Measurements from ENCODE around the gene RAB3D. TPM values are rescaled to one million over a fixed set of nuclear protein-coding genes. Genes with fewer than 3 reads are reported as not detected.

Gene RAB3D
- total and polyA plus RNA-seq, 2 donors: 5.1 to 7.8 TPM

DNA sequence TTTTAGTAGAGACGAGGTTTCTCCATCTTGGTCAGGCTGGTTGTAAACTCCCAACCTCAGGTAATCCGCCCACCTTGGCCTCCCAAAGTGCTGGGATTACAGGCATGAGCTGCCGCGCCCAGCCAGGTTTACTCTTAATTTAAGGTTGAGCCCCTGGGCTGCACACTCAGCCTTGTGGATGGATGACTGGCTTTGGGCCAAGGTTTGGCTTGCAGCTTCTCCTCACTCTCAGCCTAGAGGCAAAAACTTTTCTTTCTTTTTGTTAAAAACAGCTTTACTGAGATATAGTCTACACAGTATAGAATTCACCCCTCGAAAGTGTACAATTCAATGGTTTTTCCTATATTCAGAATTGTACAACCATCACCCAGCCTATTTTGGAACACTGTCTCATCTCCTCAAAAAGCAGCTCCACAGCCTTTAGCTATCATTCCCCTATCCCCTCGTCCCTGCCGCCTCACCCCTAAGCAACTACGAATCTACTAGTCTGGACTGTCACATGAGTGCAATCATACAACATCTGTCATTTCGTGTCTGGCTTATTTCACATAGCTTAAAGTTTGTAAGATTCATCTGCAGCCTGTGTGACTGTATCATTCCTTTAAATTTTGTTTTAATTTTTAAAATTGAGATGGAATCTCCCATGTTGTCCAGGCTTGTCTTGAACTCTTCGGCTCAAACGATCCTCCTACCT, 58.0 kb downstream of the RAB3D start:
- no peak overlapping the region for H3K4me3 ChIP-seq (ENCODE audit: low read length in 2 of 2)
- 91% methylated on average over 11 of the region's 11 CpGs for WGBS
- peaks cover 0 to 11% of the 10 kb centered on the region in 2 donors for H3K9me3 ChIP-seq (ENCODE audit: control insufficient read depth in 2 of 2, insufficient read depth in 1 of 2, low read length in 1 of 2)
- no peak overlapping the region for H3K27ac ChIP-seq (ENCODE audit: low read depth in 1 of 2, low read length in 1 of 2)
- no peaks in the 10 kb centered on the region for H3K36me3 ChIP-seq (ENCODE audit: control insufficient read depth in 2 of 2, insufficient read depth in 2 of 2, low read length in 1 of 2)
- H3K4me1 ChIP-seq (ENCODE audit: control insufficient read depth in 2 of 2, insufficient read depth in 2 of 2, low read length in 2 of 2): peaks cover 3 to 15% of the 10 kb centered on the region in 2 donors
- peaks cover 0 to 48% of the 10 kb centered on the region in 2 donors for H3K27me3 ChIP-seq (ENCODE audit: control insufficient read depth in 2 of 2, insufficient read depth in 1 of 2, low read length in 1 of 2)
- no peak for DNase-seq (ENCODE audit: low read depth in 6 of 9, low spot score in 9 of 9)

DNA sequence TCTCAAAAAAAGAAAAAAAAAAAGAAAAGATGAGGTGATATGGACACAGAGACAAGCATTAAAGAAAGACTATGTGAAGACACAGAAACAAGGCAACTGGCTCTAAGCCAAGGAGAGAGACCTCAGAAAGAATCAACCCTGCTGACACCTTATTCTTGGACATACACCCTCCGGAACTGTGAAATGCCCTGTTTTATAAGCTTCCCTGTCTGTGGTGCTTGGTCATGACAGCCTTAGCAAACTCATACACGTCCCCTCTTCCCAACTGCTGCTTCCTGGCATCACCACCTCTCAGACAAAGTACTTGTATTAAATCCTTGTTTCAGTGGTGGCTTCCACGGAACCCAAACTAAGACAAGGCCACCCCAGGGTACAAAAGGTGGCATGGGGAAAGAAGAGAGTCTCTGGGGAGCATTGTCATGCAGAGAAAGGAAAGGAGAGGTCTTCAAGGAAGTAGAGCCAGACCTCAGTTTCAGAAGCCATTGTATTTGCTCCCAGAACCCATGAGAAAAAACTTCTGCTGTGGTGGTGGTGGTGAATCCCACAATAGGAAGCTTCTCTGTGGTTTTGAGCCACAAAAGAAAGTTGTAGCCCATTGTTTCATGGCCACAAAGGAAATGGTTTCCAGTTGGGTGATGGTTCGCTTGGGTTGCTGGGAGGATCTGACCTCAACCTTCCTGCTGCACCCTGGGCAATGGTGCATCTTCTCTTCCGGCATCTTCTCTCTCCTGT, 59.8 kb downstream of the RAB3D start:
- peak in 6 of 9 donors; percentile 34 to 79 (median 49) for DNase-seq (ENCODE audit: low read depth in 6 of 9, low spot score in 9 of 9)
- 22% methylated on average over 5 of the region's 5 CpGs for WGBS
- Histone ChIP-seq H3K36me3 (ENCODE audit: control insufficient read depth in 2 of 2, insufficient read depth in 2 of 2, low read length in 1 of 2) (no peaks in the 10 kb centered on the region), H3K4me3 (ENCODE audit: low read length in 2 of 2) (no peak overlapping the region), H3K4me1 (ENCODE audit: control insufficient read depth in 2 of 2, insufficient read depth in 2 of 2, low read length in 2 of 2) (peaks cover 3 to 17% of the 10 kb centered on the region in 2 donors), H3K27me3 (ENCODE audit: control insufficient read depth in 2 of 2, insufficient read depth in 1 of 2, low read length in 1 of 2) (peaks cover 0 to 47% of the 10 kb centered on the region in 2 donors), H3K27ac (ENCODE audit: low read depth in 1 of 2, low read length in 1 of 2) (no peak overlapping the region), H3K9me3 (ENCODE audit: control insufficient read depth in 2 of 2, insufficient read depth in 1 of 2, low read length in 1 of 2) (peaks cover 0 to 11% of the 10 kb centered on the region in 2 donors)

- Histone ChIP-seq H3K9me3 (ENCODE audit: control insufficient read depth in 2 of 2, insufficient read depth in 1 of 2, low read length in 1 of 2) (peaks cover 0 to 11% of the 10 kb centered on the region in 2 donors), H3K27ac (ENCODE audit: low read depth in 1 of 2, low read length in 1 of 2) (no peak overlapping the region), H3K36me3 (ENCODE audit: control insufficient read depth in 2 of 2, insufficient read depth in 2 of 2, low read length in 1 of 2) (no peaks in the 10 kb centered on the region), H3K27me3 (ENCODE audit: control insufficient read depth in 2 of 2, insufficient read depth in 1 of 2, low read length in 1 of 2) (peaks cover 0 to 46% of the 10 kb centered on the region in 2 donors), H3K4me1 (ENCODE audit: control insufficient read depth in 2 of 2, insufficient read depth in 2 of 2, low read length in 2 of 2) (peaks cover 3 to 17% of the 10 kb centered on the region in 2 donors), H3K4me3 (ENCODE audit: low read length in 2 of 2) (no peak overlapping the region)
- DNase-seq (ENCODE audit: low read depth in 6 of 9, low spot score in 9 of 9): no peak
- 35% methylated on average over 6 of the region's 6 CpGs for WGBS
These were observed 60.8 kb downstream of the RAB3D start for GRCh38 chr19:11278670-11279069.

DNA sequence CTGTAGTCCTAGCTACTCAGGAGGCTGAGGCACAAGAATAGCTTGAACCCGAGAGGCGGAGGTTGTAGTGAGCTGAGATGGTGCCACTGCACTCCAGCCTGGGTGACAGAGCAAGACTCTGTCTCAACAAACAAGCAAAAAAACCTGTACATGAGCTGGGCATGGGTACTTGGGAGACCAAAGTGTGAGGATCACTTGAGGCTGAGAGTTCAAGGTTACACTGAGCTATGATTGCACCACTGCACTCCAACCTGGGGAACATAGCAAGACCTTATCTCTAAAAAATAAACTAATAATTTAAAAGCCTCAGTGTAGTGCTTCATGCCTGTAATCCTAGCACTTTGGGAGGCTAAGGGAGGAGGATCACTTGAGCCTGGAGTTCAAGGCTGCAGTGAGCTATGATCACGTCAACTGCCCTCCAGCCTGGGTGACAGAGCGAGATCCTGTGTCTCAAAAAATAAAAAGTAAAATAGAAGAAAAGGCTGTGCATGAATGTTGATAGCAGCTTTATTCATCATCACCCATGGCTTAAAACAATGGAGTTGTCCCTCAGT, 64.8 kb downstream of the RAB3D start:
- peaks cover 0 to 8% of the 10 kb centered on the region in 2 donors for H3K4me1 ChIP-seq (ENCODE audit: control insufficient read depth in 2 of 2, insufficient read depth in 2 of 2, low read length in 2 of 2)
- H3K27ac ChIP-seq (ENCODE audit: low read depth in 1 of 2, low read length in 1 of 2): no peak overlapping the region
- DNase-seq (ENCODE audit: low read depth in 6 of 9, low spot score in 9 of 9): no peak
- peaks cover 0 to 33% of the 10 kb centered on the region in 2 donors for H3K27me3 ChIP-seq (ENCODE audit: control insufficient read depth in 2 of 2, insufficient read depth in 1 of 2, low read length in 1 of 2)
- no peak overlapping the region for H3K4me3 ChIP-seq (ENCODE audit: low read length in 2 of 2)
- H3K9me3 ChIP-seq (ENCODE audit: control insufficient read depth in 2 of 2, insufficient read depth in 1 of 2, low read length in 1 of 2): peaks cover 0 to 6% of the 10 kb centered on the region in 2 donors
- WGBS: 73% methylated on average over 4 of the region's 4 CpGs
- H3K36me3 ChIP-seq (ENCODE audit: control insufficient read depth in 2 of 2, insufficient read depth in 2 of 2, low read length in 1 of 2): no peaks in the 10 kb centered on the region

DNA sequence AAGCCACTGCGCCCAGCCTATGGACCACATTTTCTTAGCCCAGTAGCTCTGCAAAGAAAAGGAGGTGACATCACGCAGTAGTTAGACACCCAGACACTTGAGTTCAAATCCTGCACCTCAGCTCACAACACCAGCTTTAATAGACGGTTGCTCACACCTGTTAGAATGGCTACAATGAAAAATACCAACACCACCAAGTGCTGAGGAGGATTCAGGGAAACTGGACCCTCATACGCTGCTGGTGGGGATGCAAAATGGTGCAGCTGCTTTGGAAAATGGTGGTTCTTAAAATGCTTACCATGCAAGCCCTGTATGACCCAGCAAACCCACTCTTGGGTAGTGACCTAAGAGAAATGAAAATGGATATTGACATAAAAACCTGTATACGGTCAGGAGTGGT, 65.5 kb downstream of the RAB3D start:
- Histone ChIP-seq H3K27ac (ENCODE audit: low read depth in 1 of 2, low read length in 1 of 2) (no peak overlapping the region), H3K36me3 (ENCODE audit: control insufficient read depth in 2 of 2, insufficient read depth in 2 of 2, low read length in 1 of 2) (no peaks in the 10 kb centered on the region), H3K4me1 (ENCODE audit: control insufficient read depth in 2 of 2, insufficient read depth in 2 of 2, low read length in 2 of 2) (peaks cover 0 to 4% of the 10 kb centered on the region in 2 donors), H3K27me3 (ENCODE audit: control insufficient read depth in 2 of 2, insufficient read depth in 1 of 2, low read length in 1 of 2) (peaks cover 0 to 35% of the 10 kb centered on the region in 2 donors), H3K4me3 (ENCODE audit: low read length in 2 of 2) (no peak overlapping the region), H3K9me3 (ENCODE audit: control insufficient read depth in 2 of 2, insufficient read depth in 1 of 2, low read length in 1 of 2) (peaks cover 0 to 6% of the 10 kb centered on the region in 2 donors)
- 84% methylated on average over 5 of the region's 5 CpGs for WGBS
- DNase-seq (ENCODE audit: low read depth in 6 of 9, low spot score in 9 of 9): no peak

DNA sequence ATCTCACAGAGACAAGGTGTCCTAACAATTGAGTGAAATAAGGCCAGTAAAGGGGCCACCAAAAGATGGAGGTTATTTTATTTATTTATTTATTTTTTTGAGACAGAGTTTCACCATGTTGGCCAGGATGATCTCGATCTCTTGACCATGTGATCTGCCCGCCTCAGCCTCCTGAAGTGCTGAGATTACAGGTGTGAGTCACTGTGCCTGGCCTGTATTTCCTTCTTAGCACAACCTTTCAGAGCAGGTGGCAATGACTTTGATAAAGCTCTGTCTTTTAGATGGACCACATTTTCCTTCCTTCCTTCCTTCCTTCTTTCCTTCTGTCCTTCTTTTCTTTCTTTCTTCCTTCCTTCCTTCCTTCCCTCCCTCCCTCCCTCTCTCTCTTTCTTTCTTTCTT, 66.2 kb downstream of the RAB3D start:
- Histone ChIP-seq H3K36me3 (ENCODE audit: control insufficient read depth in 2 of 2, insufficient read depth in 2 of 2, low read length in 1 of 2) (no peaks in the 10 kb centered on the region), H3K27ac (ENCODE audit: low read depth in 1 of 2, low read length in 1 of 2) (no peak overlapping the region), H3K4me1 (ENCODE audit: control insufficient read depth in 2 of 2, insufficient read depth in 2 of 2, low read length in 2 of 2) (peaks cover 0 to 9% of the 10 kb centered on the region in 2 donors), H3K27me3 (ENCODE audit: control insufficient read depth in 2 of 2, insufficient read depth in 1 of 2, low read length in 1 of 2) (peaks cover 0 to 34% of the 10 kb centered on the region in 2 donors), H3K4me3 (ENCODE audit: low read length in 2 of 2) (no peak overlapping the region), H3K9me3 (ENCODE audit: control insufficient read depth in 2 of 2, insufficient read depth in 1 of 2, low read length in 1 of 2) (peaks cover 0 to 6% of the 10 kb centered on the region in 2 donors)
- no peak for DNase-seq (ENCODE audit: low read depth in 6 of 9, low spot score in 9 of 9)
- 80% methylated on average over 2 of the region's 2 CpGs for WGBS

Other genes with a start within 250 kb of the RAB3D start
- 46.1 TPM for gene SPC24, start 183.9 kb downstream of the RAB3D start, total RNA-seq
- 4.0 TPM for gene SPC24, start 183.9 kb downstream of the RAB3D start, polyA plus RNA-seq
- 12.3 TPM for gene KANK2, start 142.1 kb downstream of the RAB3D start, total RNA-seq
- gene KANK2, start 142.1 kb downstream of the RAB3D start, polyA plus RNA-seq: 18.3 TPM
- gene ANGPTL8, start 100.0 kb downstream of the RAB3D start, total RNA-seq: not detected
- 0.16 TPM for gene ANGPTL8, start 100.0 kb downstream of the RAB3D start, polyA plus RNA-seq
- 3.9 TPM for gene DOCK6, start 77.1 kb downstream of the RAB3D start, total RNA-seq
- 20.8 TPM for gene DOCK6, start 77.1 kb downstream of the RAB3D start, polyA plus RNA-seq
- gene TSPAN16, start 43.5 kb downstream of the RAB3D start, total RNA-seq: not detected
- gene TSPAN16, start 43.5 kb downstream of the RAB3D start, polyA plus RNA-seq: not detected
- gene TMEM205, start 6.6 kb upstream of the RAB3D start, total RNA-seq: 54.5 TPM
- gene TMEM205, start 6.6 kb upstream of the RAB3D start, polyA plus RNA-seq: 75.2 TPM
- 9.4 TPM for gene CCDC159, start 6.9 kb upstream of the RAB3D start, total RNA-seq
- 56.9 TPM for gene CCDC159, start 6.9 kb upstream of the RAB3D start, polyA plus RNA-seq
- gene PLPPR2, start 15.8 kb upstream of the RAB3D start, total RNA-seq: 1.3 TPM
- 9.7 TPM for gene PLPPR2, start 15.8 kb upstream of the RAB3D start, polyA plus RNA-seq
- gene SWSAP1, start 35.0 kb upstream of the RAB3D start, total RNA-seq: 3.3 TPM
- gene SWSAP1, start 35.0 kb upstream of the RAB3D start, polyA plus RNA-seq: 5.9 TPM
- 3.1 TPM for gene EPOR, start 44.7 kb upstream of the RAB3D start, total RNA-seq
- 5.0 TPM for gene EPOR, start 44.7 kb upstream of the RAB3D start, polyA plus RNA-seq
- 0.28 TPM for gene RGL3, start 79.7 kb upstream of the RAB3D start, total RNA-seq
- gene RGL3, start 79.7 kb upstream of the RAB3D start, polyA plus RNA-seq: 5.3 TPM
- gene ODAD3, start 95.5 kb upstream of the RAB3D start, total RNA-seq: 0.09 TPM
- 0.64 TPM for gene ODAD3, start 95.5 kb upstream of the RAB3D start, polyA plus RNA-seq
- 62.9 TPM for gene PRKCSH, start 96.0 kb upstream of the RAB3D start, total RNA-seq
- 108 TPM for gene PRKCSH, start 96.0 kb upstream of the RAB3D start, polyA plus RNA-seq
- 0.09 TPM for gene ELAVL3, start 141.4 kb upstream of the RAB3D start, total RNA-seq
- 0.05 TPM for gene ELAVL3, start 141.4 kb upstream of the RAB3D start, polyA plus RNA-seq
- 6.9 TPM for gene ZNF653, start 166.2 kb upstream of the RAB3D start, total RNA-seq
- 14.1 TPM for gene ZNF653, start 166.2 kb upstream of the RAB3D start, polyA plus RNA-seq
- gene ECSIT, start 189.5 kb upstream of the RAB3D start, total RNA-seq: 26.3 TPM
- gene ECSIT, start 189.5 kb upstream of the RAB3D start, polyA plus RNA-seq: 31.0 TPM
- 0.47 TPM for gene CNN1, start 199.2 kb upstream of the RAB3D start, total RNA-seq
- gene CNN1, start 199.2 kb upstream of the RAB3D start, polyA plus RNA-seq: 51.8 TPM
- 54.9 TPM for gene ELOF1, start 219.6 kb upstream of the RAB3D start, total RNA-seq
- 62.4 TPM for gene ELOF1, start 219.6 kb upstream of the RAB3D start, polyA plus RNA-seq
- gene ACP5, start 238.0 kb upstream of the RAB3D start, total RNA-seq: 34.4 TPM
- gene ACP5, start 238.0 kb upstream of the RAB3D start, polyA plus RNA-seq: 48.2 TPM